MM.1S (cell line): ENCODE data around the gene GALR2.

Experiments
- DNase-seq: peaks from one replicate; pipeline ENCODE4 v3.0.0-alpha.2; 2015
- H2AFZ ChIP-seq: fragments of 300-600 bp; sonication (generic); 2 replicates; pipeline ENCODE4 v1.6.0; 2016; ENCODE audit warnings: antibody characterized with exemption, low read length
- H3F3A ChIP-seq: fragments of 300-600 bp; sonication (generic); 2 replicates; pipeline ENCODE4 v1.6.1; 2016; ENCODE audit warnings: mild to moderate bottlenecking, antibody characterized with exemption, low read length, moderate library complexity, mixed read lengths; ENCODE audit not compliant: insufficient read depth
- H3K27ac ChIP-seq: fragments of 300-600 bp; sonication (generic); 2 replicates; pipeline ENCODE4 v1.5.1; 2016; ENCODE audit warnings: mild to moderate bottlenecking, low read length
- H3K27me3 ChIP-seq: fragments of 300-600 bp; sonication (generic); replicated peaks from 2 replicates; pipeline ENCODE4 v1.6.0; 2016; ENCODE audit warnings: low read length; ENCODE audit not compliant: insufficient read depth
- H3K36me3 ChIP-seq: fragments of 300-600 bp; sonication (generic); replicated peaks from 2 replicates; pipeline ENCODE4 v1.6.1; 2016; ENCODE audit warnings: mild to moderate bottlenecking, low read length, mixed read lengths; ENCODE audit not compliant: insufficient read depth
- H3K4me1 ChIP-seq: fragments of 300-600 bp; sonication (generic); 2 replicates; pipeline ENCODE4 v1.6.1; 2016; ENCODE audit warnings: low read length, mixed read lengths
- H3K4me2 ChIP-seq: fragments of 300-600 bp; sonication (generic); 2 replicates; pipeline ENCODE4 v1.6.0; 2016; ENCODE audit warnings: low read depth, low read length
- H3K4me3 ChIP-seq: fragments of 300-600 bp; sonication (generic); 2 replicates; pipeline ENCODE4 v1.5.1; 2016; ENCODE audit warnings: low read length, mixed read lengths
- H3K79me2 ChIP-seq: fragments of 300-600 bp; sonication (generic); 2 replicates; pipeline ENCODE4 v1.6.1; 2016; ENCODE audit warnings: mixed run types, low read length, mixed read lengths
- H3K9ac ChIP-seq: fragments of 300-600 bp; sonication (generic); 2 replicates; pipeline ENCODE4 v1.6.1; 2016; ENCODE audit warnings: low read length, mixed read lengths
- H3K9me2 ChIP-seq: fragments of 300-600 bp; sonication (generic); replicated peaks from 2 replicates; pipeline ENCODE4 v1.6.1; 2016; ENCODE audit warnings: mild to moderate bottlenecking, low read length, mixed read lengths; ENCODE audit not compliant: insufficient read depth
- H3K9me3 ChIP-seq: fragments of 300-600 bp; sonication (generic); replicated peaks from 2 replicates; pipeline ENCODE4 v1.6.1; 2016; ENCODE audit warnings: mild to moderate bottlenecking, low read length, mixed read lengths; ENCODE audit not compliant: insufficient read depth
- H4K20me1 ChIP-seq: fragments of 300-600 bp; sonication (generic); 2 replicates; pipeline ENCODE4 v1.6.1; 2016; ENCODE audit warnings: mild to moderate bottlenecking, low read length, moderate library complexity, mixed read lengths; ENCODE audit not compliant: insufficient read depth
- CTCF ChIP-seq: fragments of 300-600 bp; sonication (generic); IDR thresholded peaks from 2 replicates; pipeline ENCODE4 v1.5.1; 2016; ENCODE audit warnings: antibody characterized with exemption, low read length, mixed read lengths
- EZH2 ChIP-seq: fragments of 300-600 bp; sonication (generic); optimal IDR thresholded peaks from 2 replicates; pipeline ENCODE3; 2017; ENCODE audit warnings: low read depth, mild to moderate bottlenecking, antibody characterized with exemption, low read length, mixed read lengths
- EZH2phosphoT487 ChIP-seq: fragments of 300-600 bp; sonication (generic); IDR thresholded peaks from 2 replicates; pipeline ENCODE4 v1.6.1; 2018; ENCODE audit warnings: antibody characterized with exemption, low read length

Gene GALR2

GRCh38 chr17:76086384-76086783 lies 11.8 kb downstream of the GALR2 start:
- Histone ChIP-seq H3F3A (no peaks in the 10 kb centered on the region), H3K4me1 (no peaks in the 10 kb centered on the region), H3K9ac (no peak overlapping the region), H3K79me2 (no peaks in the 10 kb centered on the region), H3K4me2 (no peak overlapping the region), H3K9me2 (no peaks in the 10 kb centered on the region), H3K9me3 (no peaks in the 10 kb centered on the region), H3K36me3 (no peaks in the 10 kb centered on the region), H3K4me3 (no peak overlapping the region), H3K27ac (no peak overlapping the region), H3K27me3 (no peaks in the 10 kb centered on the region), H4K20me1 (no peaks in the 10 kb centered on the region), H2AFZ (no peak overlapping the region)
- TF ChIP-seq EZH2 (no peak), CTCF (no peak), EZH2phosphoT487 (no peak)
- DNase-seq = no peak

- H3K27ac ChIP-seq = no peak overlapping the region
- H2AFZ ChIP-seq = no peak overlapping the region
- no peaks in the 10 kb centered on the region for H3K27me3 ChIP-seq
- no peaks in the 10 kb centered on the region for H3K9me2 ChIP-seq
- H3K9ac ChIP-seq = no peak overlapping the region
- TF ChIP-seq EZH2 (no peak), EZH2phosphoT487 (no peak), CTCF (no peak)
- H3F3A ChIP-seq = no peaks in the 10 kb centered on the region
- H3K4me3 ChIP-seq = no peak overlapping the region
- DNase-seq = no peak
- H3K79me2 ChIP-seq = no peaks in the 10 kb centered on the region
- H3K9me3 ChIP-seq = no peaks in the 10 kb centered on the region
- no peaks in the 10 kb centered on the region for H4K20me1 ChIP-seq
- no peaks in the 10 kb centered on the region for H3K4me1 ChIP-seq
- H3K36me3 ChIP-seq = no peaks in the 10 kb centered on the region
- no peak overlapping the region for H3K4me2 ChIP-seq
Measured at GRCh38 chr17:76087531-76087930, 12.9 kb downstream of the GALR2 start.

- no peak for DNase-seq
- H3F3A ChIP-seq = no peaks in the 10 kb centered on the region
- H2AFZ ChIP-seq = no peak overlapping the region
- H3K9me3 ChIP-seq = no peaks in the 10 kb centered on the region
- no peaks in the 10 kb centered on the region for H3K27me3 ChIP-seq
- TF ChIP-seq EZH2 (no peak), CTCF (no peak), EZH2phosphoT487 (no peak)
- no peak overlapping the region for H3K4me2 ChIP-seq
- H3K27ac ChIP-seq = no peak overlapping the region
- no peak overlapping the region for H3K9ac ChIP-seq
- H4K20me1 ChIP-seq = no peaks in the 10 kb centered on the region
- no peak overlapping the region for H3K4me3 ChIP-seq
- no peaks in the 10 kb centered on the region for H3K4me1 ChIP-seq
- no peaks in the 10 kb centered on the region for H3K36me3 ChIP-seq
- H3K9me2 ChIP-seq = no peaks in the 10 kb centered on the region
- H3K79me2 ChIP-seq = no peaks in the 10 kb centered on the region
Measured at GRCh38 chr17:76088041-76088867, 13.7 kb downstream of the GALR2 start.
